Embryonic facial prominence (tissue), 1 donor: ENCODE measurements around the gene ZNF426.

ENCODE experiments used
- DNase-seq: peaks from one replicate; pipeline ENCODE4 v3.0.0-alpha.2; 2016; ENCODE audit errors: extremely low spot score

Gene ZNF426

GRCh38 chr19:9498183-9498902 is 40.1 kb downstream of the ZNF426 start, which contains the start of gene ZNF560:
ZNF560 (minus strand) TSS chr19:9498616; CDS start chr19:9475313, 23,303 bp downstream.
- DNase-seq = no peak

GRCh38 chr19:9494096-9494495 is 44.3 kb downstream of the ZNF426 start:
- no peak for DNase-seq

- no peak for DNase-seq
Observed at GRCh38 chr19:9487016-9487415, 51.4 kb downstream of the ZNF426 start.

- no peak for DNase-seq
Observed at GRCh38 chr19:9485140-9485539, 53.3 kb downstream of the ZNF426 start.

GRCh38 chr19:9474975-9475374 is 63.5 kb downstream of the ZNF426 start:
- DNase-seq = no peak
